GM23338 (cell line): Measurements from ENCODE around the gene LINC00632. TPM values are rescaled to one million over a fixed set of nuclear protein-coding genes. Genes with fewer than 3 reads are reported as not detected.

Source experiments
- ATAC-seq: fragments of 200-7000 bp; cut with Tn5 transposase; 3 replicates; pipeline ENCODE4 v1.9.1; 2020
- DNase-seq: peaks from one replicate; pipeline ENCODE4 v3.0.0-alpha.2; 2015; ENCODE audit warnings: low spot score
- H2AFZ ChIP-seq: fragments of 200-600 bp; sonication (generic); 2 replicates; pipeline ENCODE4 v1.8.0; 2016; ENCODE audit warnings: antibody characterized with exemption, mild to moderate bottlenecking, moderate library complexity
- H3F3A ChIP-seq: fragments of 200-600 bp; sonication (generic); replicated peaks from 2 replicates; pipeline ENCODE4 v1.8.0; 2017; ENCODE audit warnings: antibody characterized with exemption, mixed run types, low read depth
- H3K27ac ChIP-seq: fragments of 200-600 bp; sonication (generic); 2 replicates; pipeline ENCODE4 v1.6.1; 2016; ENCODE audit warnings: low read depth
- H3K27me3 ChIP-seq: fragments of 200-600 bp; sonication (generic); 2 replicates; pipeline ENCODE4 v1.8.0; 2016; ENCODE audit warnings: mild to moderate bottlenecking, mixed run types, moderate library complexity; ENCODE audit not compliant: insufficient read depth
- H3K36me3 ChIP-seq: fragments of 200-600 bp; sonication (generic); 2 replicates; pipeline ENCODE4 v1.8.0; 2016; ENCODE audit warnings: mild to moderate bottlenecking; ENCODE audit not compliant: insufficient read depth
- H3K4me1 ChIP-seq: fragments of 200-600 bp; sonication (generic); 2 replicates; pipeline ENCODE4 v1.8.0; 2016; ENCODE audit warnings: mild to moderate bottlenecking, moderate library complexity; ENCODE audit not compliant: insufficient read depth
- H3K4me2 ChIP-seq: fragments of 200-600 bp; sonication (generic); 2 replicates; pipeline ENCODE4 v1.7.1; 2017; ENCODE audit warnings: mixed run types
- H3K4me3 ChIP-seq: fragments of 200-600 bp; sonication (generic); 2 replicates; pipeline ENCODE4 v1.6.1; 2016; ENCODE audit warnings: mixed run types
- H3K79me2 ChIP-seq: fragments of 200-600 bp; sonication (generic); replicated peaks from 2 replicates; pipeline ENCODE4 v1.8.0; 2017; ENCODE audit warnings: mild to moderate bottlenecking; ENCODE audit not compliant: insufficient read depth
- H3K9me2 ChIP-seq: fragments of 200-600 bp; sonication (generic); 2 replicates; pipeline ENCODE4 v1.8.0; 2017; ENCODE audit not compliant: insufficient read depth
- H4K20me1 ChIP-seq: fragments of 200-600 bp; sonication (generic); replicated peaks from 2 replicates; pipeline ENCODE4 v1.8.0; 2017; ENCODE audit warnings: mild to moderate bottlenecking; ENCODE audit not compliant: insufficient read depth
- H3K27ac Mint-ChIP-seq: 2 replicates; pipeline ENCODE4 v1.8.0; 2020; ENCODE audit warnings: inconsistent platforms, mild to moderate bottlenecking, moderate library complexity, mixed read lengths
- H3K27me3 Mint-ChIP-seq: 3 replicates; pipeline ENCODE4 v1.8.0; 2022; ENCODE audit warnings: low read depth, mild to moderate bottlenecking, moderate library complexity, mixed read lengths, inconsistent platforms; ENCODE audit not compliant: insufficient read depth, poor library complexity
- H3K36me3 Mint-ChIP-seq: 3 replicates; pipeline ENCODE4 v1.8.0; 2021; ENCODE audit warnings: low read depth, mild to moderate bottlenecking, inconsistent platforms, moderate library complexity, mixed read lengths
- H3K4me1 Mint-ChIP-seq: 3 replicates; pipeline ENCODE4 v1.8.0; 2020; ENCODE audit warnings: mild to moderate bottlenecking, inconsistent platforms, mixed read lengths
- H3K4me3 Mint-ChIP-seq: 3 replicates; pipeline ENCODE4 v1.8.0; 2021; ENCODE audit warnings: moderate library complexity, mild to moderate bottlenecking, inconsistent platforms, mixed read lengths
- H3K9me3 Mint-ChIP-seq: 3 replicates; pipeline ENCODE4 v1.8.0; 2020; ENCODE audit warnings: moderate library complexity, mild to moderate bottlenecking, inconsistent platforms, mixed read lengths
- CREB1 ChIP-seq: fragments of 250-450 bp; sonication (Bioruptor Pico); IDR thresholded peaks from 2 replicates; pipeline ENCODE4 v1.5.0; 2020; ENCODE audit warnings: low read depth, mild to moderate bottlenecking, moderate library complexity
- ETS1 ChIP-seq: IDR thresholded peaks from 2 replicates; pipeline ENCODE4 v1.6.1; 2016; ENCODE audit warnings: antibody characterized with exemption
- EZH2 ChIP-seq: fragments of 200-600 bp; sonication (generic); IDR thresholded peaks from one replicate; pipeline ENCODE4 v1.8.0; 2017; ENCODE audit warnings: antibody characterized with exemption, mild to moderate bottlenecking, low read depth; ENCODE audit not compliant: unreplicated experiment
- EZH2phosphoT487 ChIP-seq: fragments of 200-600 bp; sonication (generic); IDR thresholded peaks from one replicate; pipeline ENCODE4 v1.8.1; 2018; ENCODE audit warnings: antibody characterized with exemption; ENCODE audit not compliant: unreplicated experiment
- JUNB ChIP-seq: IDR thresholded peaks from one replicate; pipeline ENCODE4 v1.6.1; 2016; ENCODE audit warnings: antibody characterized with exemption; ENCODE audit not compliant: unreplicated experiment
- NANOG ChIP-seq: IDR thresholded peaks from 2 replicates; pipeline ENCODE4 v1.6.1; 2016; ENCODE audit warnings: antibody characterized with exemption, borderline replicate concordance
- ZNF114 ChIP-seq: fragments of 250-450 bp; sonication (Bioruptor Pico); IDR thresholded peaks from 2 replicates; pipeline ENCODE4 v1.5.0; 2020; ENCODE audit warnings: mild to moderate bottlenecking, moderate library complexity
- ZNF331 ChIP-seq: fragments of 250-450 bp; sonication (Bioruptor Pico); IDR thresholded peaks from 2 replicates; pipeline ENCODE4 v1.5.0; 2020; ENCODE audit warnings: low read depth, mild to moderate bottlenecking, moderate library complexity
- polyA plus RNA-seq: library from polyadenylated mRNA; unstranded; fragments of >200 nt; fragmentation: Nextera tagmentation; extraction: Ambion mirVana; gene quantifications from 2 replicates; pipeline ENCODE4 v1.2.1, GENCODE V29; 2016
- total RNA-seq: library from RNA; depleted of rRNA; stranded (reverse); fragments of >200 nt; shearing (Covaris generic); gene quantifications from 2 replicates; pipeline ENCODE4 v1.2.3, GENCODE V29; 2014
- TF ChIP-seq, protein P1 (sequence below), 2 experiments: fragments of 200-600 bp in 1 of 2; sonication (generic) in 1 of 2; conservative IDR thresholded peaks; 2 replicates each; pipeline versions ENCODE4 v1.5.1 to v1.6.1; 2016 to 2017; ENCODE audit warnings: antibody characterized with exemption in 2 of 2, low read depth in 2 of 2, mild to moderate bottlenecking in 2 of 2, moderate library complexity in 1 of 2
- TF ChIP-seq, protein P2 (sequence below): IDR thresholded peaks from one replicate; pipeline ENCODE4 v1.6.1; 2018; ENCODE audit warnings: antibody characterized with exemption; ENCODE audit not compliant: unreplicated experiment
- TF ChIP-seq, protein P3 (sequence below): fragments of 250-450 bp; sonication (Bioruptor Pico); IDR thresholded peaks from 2 replicates; pipeline ENCODE4 v1.5.0; 2020; ENCODE audit warnings: mild to moderate bottlenecking, moderate library complexity

The LINC00632 gene
- total and polyA plus RNA-seq, 2 experiments from 2014 or later = 10.9 to 25.2 TPM

GRCh38 chrX:140744085-140744484 is 34.5 kb downstream of the LINC00632 start:
- no peak for DNase-seq
- no peak overlapping the region for H3K4me3 Mint-ChIP-seq
- H3K27me3 Mint-ChIP-seq = no peaks in the 10 kb centered on the region
- H3K27ac Mint-ChIP-seq = no peak overlapping the region
- Histone ChIP-seq H3K27ac (no peak overlapping the region), H2AFZ (no peak overlapping the region), H4K20me1 (no peaks in the 10 kb centered on the region), H3K4me1 (no peaks in the 10 kb centered on the region), H3K27me3 (no peaks in the 10 kb centered on the region), H3K4me2 (no peak overlapping the region), H3F3A (no peaks in the 10 kb centered on the region), H3K9me2 (no peaks in the 10 kb centered on the region), H3K4me3 (no peak overlapping the region), H3K36me3 (no peaks in the 10 kb centered on the region), H3K79me2 (no peaks in the 10 kb centered on the region)
- no peak for TF ChIP-seq ZNF331 (CRISPR knock-in tag)
- TF ChIP-seq, protein P1, sequence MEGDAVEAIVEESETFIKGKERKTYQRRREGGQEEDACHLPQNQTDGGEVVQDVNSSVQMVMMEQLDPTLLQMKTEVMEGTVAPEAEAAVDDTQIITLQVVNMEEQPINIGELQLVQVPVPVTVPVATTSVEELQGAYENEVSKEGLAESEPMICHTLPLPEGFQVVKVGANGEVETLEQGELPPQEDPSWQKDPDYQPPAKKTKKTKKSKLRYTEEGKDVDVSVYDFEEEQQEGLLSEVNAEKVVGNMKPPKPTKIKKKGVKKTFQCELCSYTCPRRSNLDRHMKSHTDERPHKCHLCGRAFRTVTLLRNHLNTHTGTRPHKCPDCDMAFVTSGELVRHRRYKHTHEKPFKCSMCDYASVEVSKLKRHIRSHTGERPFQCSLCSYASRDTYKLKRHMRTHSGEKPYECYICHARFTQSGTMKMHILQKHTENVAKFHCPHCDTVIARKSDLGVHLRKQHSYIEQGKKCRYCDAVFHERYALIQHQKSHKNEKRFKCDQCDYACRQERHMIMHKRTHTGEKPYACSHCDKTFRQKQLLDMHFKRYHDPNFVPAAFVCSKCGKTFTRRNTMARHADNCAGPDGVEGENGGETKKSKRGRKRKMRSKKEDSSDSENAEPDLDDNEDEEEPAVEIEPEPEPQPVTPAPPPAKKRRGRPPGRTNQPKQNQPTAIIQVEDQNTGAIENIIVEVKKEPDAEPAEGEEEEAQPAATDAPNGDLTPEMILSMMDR (conservative IDR thresholded peaks at IDR 0.05; ENCODE audit: low read depth in 2 of 2) = no peak
- TF ChIP-seq CREB1 = no peak
- no peak for TF ChIP-seq NANOG
- no peak for TF ChIP-seq EZH2
- TF ChIP-seq, protein P2, sequence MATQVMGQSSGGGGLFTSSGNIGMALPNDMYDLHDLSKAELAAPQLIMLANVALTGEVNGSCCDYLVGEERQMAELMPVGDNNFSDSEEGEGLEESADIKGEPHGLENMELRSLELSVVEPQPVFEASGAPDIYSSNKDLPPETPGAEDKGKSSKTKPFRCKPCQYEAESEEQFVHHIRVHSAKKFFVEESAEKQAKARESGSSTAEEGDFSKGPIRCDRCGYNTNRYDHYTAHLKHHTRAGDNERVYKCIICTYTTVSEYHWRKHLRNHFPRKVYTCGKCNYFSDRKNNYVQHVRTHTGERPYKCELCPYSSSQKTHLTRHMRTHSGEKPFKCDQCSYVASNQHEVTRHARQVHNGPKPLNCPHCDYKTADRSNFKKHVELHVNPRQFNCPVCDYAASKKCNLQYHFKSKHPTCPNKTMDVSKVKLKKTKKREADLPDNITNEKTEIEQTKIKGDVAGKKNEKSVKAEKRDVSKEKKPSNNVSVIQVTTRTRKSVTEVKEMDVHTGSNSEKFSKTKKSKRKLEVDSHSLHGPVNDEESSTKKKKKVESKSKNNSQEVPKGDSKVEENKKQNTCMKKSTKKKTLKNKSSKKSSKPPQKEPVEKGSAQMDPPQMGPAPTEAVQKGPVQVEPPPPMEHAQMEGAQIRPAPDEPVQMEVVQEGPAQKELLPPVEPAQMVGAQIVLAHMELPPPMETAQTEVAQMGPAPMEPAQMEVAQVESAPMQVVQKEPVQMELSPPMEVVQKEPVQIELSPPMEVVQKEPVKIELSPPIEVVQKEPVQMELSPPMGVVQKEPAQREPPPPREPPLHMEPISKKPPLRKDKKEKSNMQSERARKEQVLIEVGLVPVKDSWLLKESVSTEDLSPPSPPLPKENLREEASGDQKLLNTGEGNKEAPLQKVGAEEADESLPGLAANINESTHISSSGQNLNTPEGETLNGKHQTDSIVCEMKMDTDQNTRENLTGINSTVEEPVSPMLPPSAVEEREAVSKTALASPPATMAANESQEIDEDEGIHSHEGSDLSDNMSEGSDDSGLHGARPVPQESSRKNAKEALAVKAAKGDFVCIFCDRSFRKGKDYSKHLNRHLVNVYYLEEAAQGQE = no peak
- TF ChIP-seq JUNB = no peak
- TF ChIP-seq ETS1 = no peak
- TF ChIP-seq ZNF114 = no peak
- TF ChIP-seq EZH2phosphoT487 = no peak
- TF ChIP-seq, protein P3, sequence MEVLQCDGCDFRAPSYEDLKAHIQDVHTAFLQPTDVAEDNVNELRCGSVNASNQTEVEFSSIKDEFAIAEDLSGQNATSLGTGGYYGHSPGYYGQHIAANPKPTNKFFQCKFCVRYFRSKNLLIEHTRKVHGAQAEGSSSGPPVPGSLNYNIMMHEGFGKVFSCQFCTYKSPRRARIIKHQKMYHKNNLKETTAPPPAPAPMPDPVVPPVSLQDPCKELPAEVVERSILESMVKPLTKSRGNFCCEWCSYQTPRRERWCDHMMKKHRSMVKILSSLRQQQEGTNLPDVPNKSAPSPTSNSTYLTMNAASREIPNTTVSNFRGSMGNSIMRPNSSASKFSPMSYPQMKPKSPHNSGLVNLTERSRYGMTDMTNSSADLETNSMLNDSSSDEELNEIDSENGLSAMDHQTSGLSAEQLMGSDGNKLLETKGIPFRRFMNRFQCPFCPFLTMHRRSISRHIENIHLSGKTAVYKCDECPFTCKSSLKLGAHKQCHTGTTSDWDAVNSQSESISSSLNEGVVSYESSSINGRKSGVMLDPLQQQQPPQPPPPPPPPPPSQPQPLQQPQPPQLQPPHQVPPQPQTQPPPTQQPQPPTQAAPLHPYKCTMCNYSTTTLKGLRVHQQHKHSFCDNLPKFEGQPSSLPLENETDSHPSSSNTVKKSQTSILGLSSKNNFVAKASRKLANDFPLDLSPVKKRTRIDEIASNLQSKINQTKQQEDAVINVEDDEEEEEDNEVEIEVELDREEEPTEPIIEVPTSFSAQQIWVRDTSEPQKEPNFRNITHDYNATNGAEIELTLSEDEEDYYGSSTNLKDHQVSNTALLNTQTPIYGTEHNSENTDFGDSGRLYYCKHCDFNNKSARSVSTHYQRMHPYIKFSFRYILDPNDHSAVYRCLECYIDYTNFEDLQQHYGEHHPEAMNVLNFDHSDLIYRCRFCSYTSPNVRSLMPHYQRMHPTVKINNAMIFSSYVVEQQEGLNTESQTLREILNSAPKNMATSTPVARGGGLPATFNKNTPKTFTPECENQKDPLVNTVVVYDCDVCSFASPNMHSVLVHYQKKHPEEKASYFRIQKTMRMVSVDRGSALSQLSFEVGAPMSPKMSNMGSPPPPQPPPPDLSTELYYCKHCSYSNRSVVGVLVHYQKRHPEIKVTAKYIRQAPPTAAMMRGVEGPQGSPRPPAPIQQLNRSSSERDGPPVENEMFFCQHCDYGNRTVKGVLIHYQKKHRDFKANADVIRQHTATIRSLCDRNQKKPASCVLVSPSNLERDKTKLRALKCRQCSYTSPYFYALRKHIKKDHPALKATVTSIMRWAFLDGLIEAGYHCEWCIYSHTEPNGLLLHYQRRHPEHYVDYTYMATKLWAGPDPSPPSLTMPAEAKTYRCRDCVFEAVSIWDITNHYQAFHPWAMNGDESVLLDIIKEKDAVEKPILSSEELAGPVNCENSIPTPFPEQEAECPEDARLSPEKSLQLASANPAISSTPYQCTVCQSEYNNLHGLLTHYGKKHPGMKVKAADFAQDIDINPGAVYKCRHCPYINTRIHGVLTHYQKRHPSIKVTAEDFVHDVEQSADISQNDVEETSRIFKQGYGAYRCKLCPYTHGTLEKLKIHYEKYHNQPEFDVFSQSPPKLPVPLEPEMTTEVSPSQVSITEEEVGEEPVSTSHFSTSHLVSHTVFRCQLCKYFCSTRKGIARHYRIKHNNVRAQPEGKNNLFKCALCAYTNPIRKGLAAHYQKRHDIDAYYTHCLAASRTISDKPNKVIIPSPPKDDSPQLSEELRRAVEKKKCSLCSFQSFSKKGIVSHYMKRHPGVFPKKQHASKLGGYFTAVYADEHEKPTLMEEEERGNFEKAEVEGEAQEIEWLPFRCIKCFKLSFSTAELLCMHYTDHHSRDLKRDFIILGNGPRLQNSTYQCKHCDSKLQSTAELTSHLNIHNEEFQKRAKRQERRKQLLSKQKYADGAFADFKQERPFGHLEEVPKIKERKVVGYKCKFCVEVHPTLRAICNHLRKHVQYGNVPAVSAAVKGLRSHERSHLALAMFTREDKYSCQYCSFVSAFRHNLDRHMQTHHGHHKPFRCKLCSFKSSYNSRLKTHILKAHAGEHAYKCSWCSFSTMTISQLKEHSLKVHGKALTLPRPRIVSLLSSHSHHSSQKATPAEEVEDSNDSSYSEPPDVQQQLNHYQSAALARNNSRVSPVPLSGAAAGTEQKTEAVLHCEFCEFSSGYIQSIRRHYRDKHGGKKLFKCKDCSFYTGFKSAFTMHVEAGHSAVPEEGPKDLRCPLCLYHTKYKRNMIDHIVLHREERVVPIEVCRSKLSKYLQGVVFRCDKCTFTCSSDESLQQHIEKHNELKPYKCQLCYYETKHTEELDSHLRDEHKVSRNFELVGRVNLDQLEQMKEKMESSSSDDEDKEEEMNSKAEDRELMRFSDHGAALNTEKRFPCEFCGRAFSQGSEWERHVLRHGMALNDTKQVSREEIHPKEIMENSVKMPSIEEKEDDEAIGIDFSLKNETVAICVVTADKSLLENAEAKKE (CRISPR knock-in tag) = no peak
- no peak for ATAC-seq
- peaks cover 6% of the 10 kb centered on the region for H3K4me1 Mint-ChIP-seq
- no peaks in the 10 kb centered on the region for H3K36me3 Mint-ChIP-seq
- H3K9me3 Mint-ChIP-seq = no peaks in the 10 kb centered on the region
